IPS-15b (cell line): ENCODE data around the gene SON.

Source experiments
- H3K27me3 ChIP-seq: one replicate; pipeline ENCODE4 v1.6.1; 2013; ENCODE audit warnings: low read length; ENCODE audit not compliant: control insufficient read depth, insufficient read depth
- H3K36me3 ChIP-seq: one replicate; pipeline ENCODE4 v1.6.1; 2013; ENCODE audit warnings: low read length; ENCODE audit not compliant: control insufficient read depth, insufficient read depth
- H3K4me1 ChIP-seq: one replicate; pipeline ENCODE4 v1.6.1; 2013; ENCODE audit warnings: mild to moderate bottlenecking, low read length; ENCODE audit not compliant: control insufficient read depth, insufficient read depth
- H3K4me3 ChIP-seq: one replicate; pipeline ENCODE4 v1.5.1; 2013; ENCODE audit warnings: low read depth, low read length
- H3K9ac ChIP-seq: one replicate; pipeline ENCODE4 v1.6.1; 2013; ENCODE audit warnings: low read depth, mild to moderate bottlenecking, low read length
- H3K9me3 ChIP-seq: one replicate; pipeline ENCODE4 v1.6.1; 2013; ENCODE audit warnings: mild to moderate bottlenecking, low read length; ENCODE audit not compliant: control insufficient read depth, insufficient read depth

SON gene

DNA sequence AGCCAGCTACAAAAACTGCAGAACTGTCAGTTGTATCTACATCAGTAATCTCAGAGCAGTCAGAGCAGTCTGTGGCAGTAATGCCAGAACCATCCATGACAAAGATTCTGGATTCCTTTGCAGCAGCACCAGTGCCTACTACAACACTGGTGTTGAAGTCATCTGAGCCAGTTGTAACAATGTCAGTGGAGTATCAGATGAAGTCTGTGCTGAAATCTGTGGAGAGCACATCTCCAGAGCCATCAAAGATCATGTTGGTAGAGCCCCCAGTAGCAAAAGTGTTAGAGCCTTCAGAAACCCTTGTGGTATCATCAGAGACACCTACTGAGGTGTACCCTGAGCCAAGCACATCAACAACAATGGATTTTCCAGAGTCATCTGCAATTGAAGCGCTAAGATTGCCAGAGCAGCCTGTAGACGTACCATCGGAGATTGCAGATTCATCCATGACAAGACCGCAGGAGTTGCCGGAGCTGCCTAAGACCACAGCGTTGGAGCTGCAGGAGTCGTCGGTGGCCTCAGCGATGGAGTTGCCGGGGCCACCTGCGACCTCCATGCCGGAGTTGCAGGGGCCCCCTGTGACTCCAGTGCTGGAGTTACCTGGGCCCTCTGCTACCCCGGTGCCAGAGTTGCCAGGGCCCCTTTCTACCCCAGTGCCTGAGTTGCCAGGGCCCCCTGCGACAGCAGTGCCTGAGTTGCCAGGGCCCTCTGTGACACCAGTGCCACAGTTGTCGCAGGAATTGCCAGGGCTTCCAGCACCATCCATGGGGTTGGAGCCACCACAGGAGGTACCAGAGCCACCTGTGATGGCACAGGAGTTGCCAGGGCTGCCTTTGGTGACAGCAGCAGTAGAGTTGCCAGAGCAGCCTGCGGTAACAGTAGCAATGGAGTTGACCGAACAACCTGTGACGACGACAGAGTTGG, 7.3 kb downstream of the SON start:
- H3K9ac ChIP-seq: no peak overlapping the region
- H3K27me3 ChIP-seq: no peaks in the 10 kb centered on the region
- peaks cover 2% of the 10 kb centered on the region for H3K4me1 ChIP-seq
- H3K36me3 ChIP-seq: peaks cover 59% of the 10 kb centered on the region
- no peak overlapping the region for H3K4me3 ChIP-seq
- H3K9me3 ChIP-seq: no peaks in the 10 kb centered on the region

DNA sequence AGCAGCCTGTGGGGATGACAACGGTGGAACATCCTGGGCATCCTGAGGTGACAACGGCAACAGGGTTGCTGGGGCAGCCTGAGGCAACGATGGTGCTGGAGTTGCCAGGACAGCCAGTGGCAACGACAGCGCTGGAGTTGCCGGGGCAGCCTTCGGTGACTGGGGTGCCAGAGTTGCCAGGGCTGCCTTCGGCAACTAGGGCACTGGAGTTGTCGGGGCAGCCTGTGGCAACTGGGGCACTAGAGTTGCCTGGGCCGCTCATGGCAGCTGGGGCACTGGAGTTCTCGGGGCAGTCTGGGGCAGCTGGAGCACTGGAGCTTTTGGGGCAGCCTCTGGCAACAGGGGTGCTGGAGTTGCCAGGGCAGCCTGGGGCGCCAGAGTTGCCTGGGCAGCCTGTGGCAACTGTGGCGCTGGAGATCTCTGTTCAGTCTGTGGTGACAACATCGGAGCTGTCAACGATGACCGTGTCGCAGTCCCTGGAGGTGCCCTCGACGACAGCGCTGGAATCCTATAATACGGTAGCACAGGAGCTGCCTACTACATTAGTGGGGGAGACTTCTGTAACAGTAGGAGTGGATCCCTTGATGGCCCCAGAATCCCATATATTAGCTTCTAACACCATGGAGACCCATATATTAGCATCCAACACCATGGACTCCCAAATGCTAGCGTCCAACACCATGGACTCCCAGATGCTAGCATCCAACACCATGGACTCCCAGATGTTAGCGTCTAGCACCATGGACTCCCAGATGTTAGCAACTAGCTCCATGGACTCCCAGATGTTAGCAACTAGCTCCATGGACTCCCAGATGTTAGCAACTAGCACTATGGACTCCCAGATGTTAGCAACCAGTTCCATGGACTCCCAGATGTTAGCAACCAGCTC, 8.2 kb downstream of the SON start:
- Histone ChIP-seq H3K9me3 (no peaks in the 10 kb centered on the region), H3K9ac (no peak overlapping the region), H3K36me3 (peaks cover 59% of the 10 kb centered on the region), H3K4me1 (peaks cover 2% of the 10 kb centered on the region), H3K4me3 (no peak overlapping the region), H3K27me3 (no peaks in the 10 kb centered on the region)

DNA sequence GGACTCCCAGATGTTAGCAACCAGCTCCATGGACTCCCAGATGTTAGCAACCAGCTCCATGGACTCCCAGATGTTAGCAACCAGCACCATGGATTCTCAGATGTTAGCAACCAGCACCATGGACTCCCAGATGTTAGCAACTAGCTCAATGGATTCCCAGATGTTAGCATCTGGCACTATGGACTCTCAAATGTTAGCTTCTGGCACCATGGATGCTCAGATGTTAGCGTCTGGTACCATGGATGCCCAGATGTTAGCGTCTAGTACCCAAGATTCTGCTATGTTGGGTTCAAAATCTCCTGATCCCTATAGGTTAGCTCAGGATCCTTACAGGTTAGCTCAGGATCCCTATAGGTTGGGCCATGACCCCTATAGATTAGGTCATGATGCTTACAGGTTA, 8.8 kb downstream of the SON start:
- Histone ChIP-seq H3K4me1 (peaks cover 2% of the 10 kb centered on the region), H3K36me3 (peaks cover 59% of the 10 kb centered on the region), H3K27me3 (no peaks in the 10 kb centered on the region), H3K4me3 (no peak overlapping the region), H3K9ac (no peak overlapping the region), H3K9me3 (no peaks in the 10 kb centered on the region)

DNA sequence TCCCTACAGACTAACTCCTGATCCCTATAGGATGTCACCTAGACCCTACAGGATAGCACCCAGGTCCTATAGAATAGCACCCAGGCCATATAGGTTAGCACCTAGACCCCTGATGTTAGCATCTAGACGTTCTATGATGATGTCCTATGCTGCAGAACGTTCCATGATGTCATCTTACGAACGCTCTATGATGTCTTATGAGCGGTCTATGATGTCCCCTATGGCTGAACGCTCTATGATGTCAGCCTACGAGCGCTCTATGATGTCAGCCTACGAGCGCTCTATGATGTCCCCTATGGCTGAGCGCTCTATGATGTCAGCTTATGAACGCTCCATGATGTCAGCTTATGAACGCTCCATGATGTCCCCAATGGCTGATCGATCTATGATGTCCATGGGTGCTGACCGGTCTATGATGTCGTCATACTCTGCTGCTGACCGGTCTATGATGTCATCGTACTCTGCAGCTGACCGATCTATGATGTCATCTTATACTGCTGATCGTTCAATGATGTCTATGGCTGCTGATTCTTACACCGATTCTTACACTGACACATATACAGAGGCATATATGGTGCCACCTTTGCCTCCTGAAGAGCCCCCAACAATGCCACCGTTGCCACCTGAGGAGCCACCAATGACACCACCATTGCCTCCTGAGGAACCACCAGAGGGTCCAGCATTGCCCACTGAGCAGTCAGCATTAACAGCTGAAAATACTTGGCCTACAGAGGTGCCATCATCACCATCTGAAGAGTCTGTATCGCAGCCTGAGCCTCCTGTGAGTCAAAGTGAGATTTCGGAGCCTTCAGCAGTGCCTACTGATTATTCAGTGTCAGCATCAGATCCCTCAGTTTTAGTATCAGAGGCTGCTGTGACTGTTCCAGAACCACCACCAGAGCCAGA, 9.5 kb downstream of the SON start:
- H3K4me1 ChIP-seq: peaks cover 2% of the 10 kb centered on the region
- no peaks in the 10 kb centered on the region for H3K27me3 ChIP-seq
- peaks cover 55% of the 10 kb centered on the region for H3K36me3 ChIP-seq
- H3K9me3 ChIP-seq: no peaks in the 10 kb centered on the region
- H3K9ac ChIP-seq: no peak overlapping the region
- no peak overlapping the region for H3K4me3 ChIP-seq

DNA sequence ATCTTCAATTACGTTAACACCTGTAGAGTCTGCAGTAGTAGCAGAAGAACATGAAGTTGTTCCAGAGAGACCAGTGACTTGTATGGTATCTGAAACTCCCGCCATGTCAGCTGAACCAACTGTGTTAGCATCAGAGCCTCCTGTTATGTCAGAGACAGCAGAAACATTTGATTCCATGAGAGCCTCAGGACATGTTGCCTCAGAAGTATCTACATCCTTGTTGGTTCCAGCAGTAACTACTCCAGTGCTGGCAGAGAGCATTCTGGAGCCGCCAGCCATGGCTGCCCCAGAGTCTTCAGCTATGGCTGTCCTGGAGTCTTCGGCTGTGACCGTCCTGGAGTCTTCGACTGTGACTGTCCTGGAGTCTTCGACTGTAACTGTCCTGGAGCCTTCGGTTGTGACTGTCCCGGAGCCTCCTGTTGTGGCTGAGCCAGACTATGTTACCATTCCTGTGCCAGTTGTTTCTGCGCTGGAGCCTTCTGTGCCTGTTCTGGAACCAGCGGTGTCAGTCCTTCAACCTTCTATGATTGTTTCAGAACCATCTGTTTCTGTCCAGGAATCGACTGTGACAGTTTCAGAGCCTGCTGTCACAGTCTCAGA, 10.3 kb downstream of the SON start:
- Histone ChIP-seq H3K9me3 (no peaks in the 10 kb centered on the region), H3K9ac (no peak overlapping the region), H3K27me3 (no peaks in the 10 kb centered on the region), H3K36me3 (peaks cover 60% of the 10 kb centered on the region), H3K4me3 (no peak overlapping the region), H3K4me1 (peaks cover 2% of the 10 kb centered on the region)

DNA sequence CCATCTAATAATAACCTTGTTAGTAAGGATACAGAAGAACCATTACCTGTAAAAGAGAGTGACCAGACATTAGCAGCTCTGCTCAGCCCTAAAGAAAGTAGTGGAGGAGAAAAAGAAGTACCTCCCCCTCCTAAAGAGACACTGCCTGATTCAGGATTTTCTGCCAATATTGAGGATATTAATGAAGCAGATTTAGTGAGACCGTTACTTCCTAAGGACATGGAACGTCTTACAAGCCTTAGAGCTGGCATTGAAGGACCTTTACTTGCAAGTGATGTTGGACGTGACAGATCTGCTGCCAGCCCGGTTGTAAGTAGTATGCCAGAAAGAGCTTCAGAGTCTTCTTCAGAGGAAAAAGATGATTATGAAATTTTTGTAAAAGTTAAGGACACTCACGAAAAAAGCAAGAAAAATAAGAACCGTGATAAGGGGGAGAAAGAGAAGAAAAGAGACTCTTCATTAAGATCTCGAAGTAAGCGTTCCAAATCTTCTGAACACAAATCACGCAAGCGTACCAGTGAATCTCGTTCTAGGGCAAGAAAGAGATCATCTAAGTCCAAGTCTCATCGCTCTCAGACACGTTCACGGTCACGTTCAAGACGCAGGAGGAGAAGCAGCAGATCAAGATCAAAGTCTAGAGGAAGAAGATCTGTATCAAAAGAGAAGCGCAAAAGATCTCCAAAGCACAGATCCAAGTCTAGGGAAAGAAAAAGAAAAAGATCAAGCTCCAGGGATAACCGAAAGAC, 11.6 kb downstream of the SON start:
- H3K9ac ChIP-seq: no peak overlapping the region

DNA sequence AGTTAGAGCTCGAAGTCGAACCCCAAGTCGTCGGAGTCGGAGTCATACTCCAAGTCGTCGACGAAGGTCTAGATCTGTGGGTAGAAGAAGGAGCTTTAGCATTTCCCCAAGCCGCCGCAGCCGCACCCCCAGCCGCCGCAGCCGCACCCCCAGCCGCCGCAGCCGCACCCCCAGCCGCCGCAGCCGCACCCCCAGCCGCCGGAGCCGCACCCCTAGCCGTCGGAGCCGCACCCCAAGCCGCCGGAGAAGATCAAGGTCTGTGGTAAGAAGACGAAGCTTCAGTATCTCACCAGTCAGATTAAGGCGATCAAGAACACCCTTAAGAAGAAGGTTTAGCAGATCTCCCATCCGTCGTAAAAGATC, 12.1 kb downstream of the SON start:
- Histone ChIP-seq H3K4me1 (peaks cover 2% of the 10 kb centered on the region), H3K4me3 (no peak overlapping the region), H3K9ac (no peak overlapping the region), H3K36me3 (peaks cover 66% of the 10 kb centered on the region), H3K27me3 (no peaks in the 10 kb centered on the region), H3K9me3 (no peaks in the 10 kb centered on the region)

More for the DNA sequence above, 11.6 kb downstream of the SON start:
- no peaks in the 10 kb centered on the region for H3K27me3 ChIP-seq
- peaks cover 66% of the 10 kb centered on the region for H3K36me3 ChIP-seq
- no peak overlapping the region for H3K4me3 ChIP-seq
- H3K4me1 ChIP-seq: peaks cover 2% of the 10 kb centered on the region
- H3K9me3 ChIP-seq: no peaks in the 10 kb centered on the region

DNA sequence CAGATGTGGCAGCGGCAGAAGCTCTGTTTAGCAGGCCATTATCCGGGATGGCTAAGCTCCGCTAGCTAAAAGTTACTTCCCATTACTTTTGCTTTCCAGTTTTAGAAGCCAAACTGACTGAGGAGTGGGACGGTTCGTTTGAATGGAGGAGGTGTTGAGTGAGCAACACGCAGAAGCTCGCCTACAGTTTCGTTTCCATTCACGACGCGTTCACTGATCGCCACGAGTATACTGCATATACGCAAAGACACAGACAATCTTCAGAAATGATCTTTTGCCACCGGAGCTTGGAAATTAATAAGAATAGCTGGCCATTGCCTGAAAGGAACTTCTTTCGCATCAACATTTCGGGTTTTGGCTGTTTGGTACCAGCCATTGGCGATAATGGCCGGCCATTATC, 14.6 kb downstream of the SON start:
- Histone ChIP-seq H3K4me3 (no peak overlapping the region), H3K9ac (no peak overlapping the region), H3K9me3 (no peaks in the 10 kb centered on the region), H3K4me1 (peaks cover 2% of the 10 kb centered on the region), H3K27me3 (no peaks in the 10 kb centered on the region), H3K36me3 (peaks cover 44% of the 10 kb centered on the region)

DNA sequence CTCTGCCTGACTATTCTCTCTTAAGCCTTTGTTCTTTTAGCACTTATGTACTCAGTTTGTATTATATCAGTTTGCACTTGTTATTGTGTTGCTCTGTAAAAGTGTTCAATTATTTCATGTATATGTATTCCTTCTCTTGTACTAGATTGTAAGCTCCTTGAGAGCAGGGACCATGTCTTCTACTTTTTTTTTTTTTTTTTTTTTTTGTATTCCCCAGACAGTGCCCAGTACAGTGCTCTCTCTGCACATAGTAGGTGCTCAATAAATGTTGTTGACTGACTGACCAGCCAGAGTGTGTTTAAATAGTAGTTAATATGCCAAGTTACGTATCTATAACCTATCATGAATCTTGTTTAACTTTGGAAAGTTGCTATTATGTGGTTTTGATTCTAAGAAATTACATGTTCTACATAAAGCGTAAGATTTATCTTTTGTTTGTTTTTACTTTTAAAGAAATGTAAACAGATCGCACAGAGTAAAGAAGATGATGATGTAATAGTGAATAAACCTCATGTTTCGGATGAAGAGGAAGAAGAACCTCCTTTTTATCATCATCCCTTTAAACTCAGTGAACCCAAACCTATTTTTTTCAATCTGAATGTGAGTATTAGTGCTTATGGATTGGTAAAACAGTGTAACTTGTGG, 16.1 kb downstream of the SON start:
- no peak overlapping the region for H3K9ac ChIP-seq
- H3K4me1 ChIP-seq: peaks cover under 1% of the 10 kb centered on the region
- no peaks in the 10 kb centered on the region for H3K27me3 ChIP-seq
- peaks cover 31% of the 10 kb centered on the region for H3K36me3 ChIP-seq
- no peak overlapping the region for H3K4me3 ChIP-seq
- no peaks in the 10 kb centered on the region for H3K9me3 ChIP-seq

DNA sequence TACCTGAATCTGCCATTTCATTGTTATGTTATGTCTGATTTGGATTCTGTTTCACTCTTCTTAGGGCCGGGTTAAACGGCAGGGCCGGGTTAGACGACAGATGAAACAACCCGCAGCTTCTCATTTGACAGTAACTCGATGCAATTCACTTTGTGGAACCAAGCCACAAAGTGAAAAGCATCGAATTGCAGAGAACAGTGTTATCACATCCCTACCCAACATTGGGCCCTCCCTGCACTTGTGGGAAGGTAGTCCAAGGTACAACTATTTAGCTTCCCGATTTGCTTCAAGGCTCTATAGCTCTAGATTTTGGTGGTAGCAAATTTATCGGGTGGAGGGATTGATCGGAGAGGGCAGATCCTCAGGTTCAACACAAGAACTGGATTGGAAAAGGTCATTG, 17.0 kb downstream of the SON start:
- Histone ChIP-seq H3K4me3 (no peak overlapping the region), H3K36me3 (peaks cover 27% of the 10 kb centered on the region), H3K4me1 (no peaks in the 10 kb centered on the region)

More for the DNA sequence above, 17.0 kb downstream of the SON start:
- Histone ChIP-seq H3K9me3 (no peaks in the 10 kb centered on the region), H3K27me3 (no peaks in the 10 kb centered on the region), H3K9ac (no peak overlapping the region)
